Measurements from ENCODE around the gene ZC3H12A. TPM values are rescaled to one million over a fixed set of nuclear protein-coding genes. Genes with fewer than 3 reads are reported as not detected.
A peak's percentile ranks its signal among the peaks of the same experiment; 100 is the strongest.

The ZC3H12A gene
- total RNA-seq, 1 experiment from 2014 or later: 6.7 TPM

GRCh38 chr1:37432716-37433115, 41.7 kb upstream of the ZC3H12A start:
- no peak overlapping the region for H3T11ph ChIP-seq (ENCODE audit: low read length)
- H4K5ac ChIP-seq (ENCODE audit: insufficient read length, low read depth, low read length): no peak overlapping the region
- H4K20me1 ChIP-seq (ENCODE audit: control insufficient read depth, insufficient read depth, insufficient read length): no peaks in the 10 kb centered on the region
- no peak overlapping the region for H3K4ac ChIP-seq (ENCODE audit: low read depth, low read length)
- H3K9me3 Mint-ChIP-seq: no peaks in the 10 kb centered on the region
- no peak overlapping the region for H3K23ac ChIP-seq (ENCODE audit: insufficient read length, low read depth, low read length)
- no peak overlapping the region for H3K18ac ChIP-seq (ENCODE audit: insufficient read length, low read depth, low read length)
- no peak overlapping the region for H2BK15ac ChIP-seq (ENCODE audit: low read depth, low read length)
- DNase-seq: peak; percentile 38
- H3K27me3 Mint-ChIP-seq (ENCODE audit: low read depth): peaks cover 35% of the 10 kb centered on the region
- H3K14ac ChIP-seq (ENCODE audit: insufficient read depth, low read length): no peak overlapping the region
- H2BK120ac ChIP-seq (ENCODE audit: low read depth, low read length, poor library complexity, severe bottlenecking): no peak overlapping the region
- H3K27me3 ChIP-seq (ENCODE audit: insufficient read depth, low read length): no peaks in the 10 kb centered on the region
- no peak overlapping the region for H4K8ac ChIP-seq (replicated peaks; ENCODE audit: insufficient read length, low read depth, low read length)
- no peak overlapping the region for H2AK5ac ChIP-seq (ENCODE audit: insufficient read length, low read length)
- no peaks in the 10 kb centered on the region for H3K36me3 Mint-ChIP-seq (ENCODE audit: insufficient read depth in 1 of 3, low read depth in 3 of 3)
- TF ChIP-seq, protein P1, sequence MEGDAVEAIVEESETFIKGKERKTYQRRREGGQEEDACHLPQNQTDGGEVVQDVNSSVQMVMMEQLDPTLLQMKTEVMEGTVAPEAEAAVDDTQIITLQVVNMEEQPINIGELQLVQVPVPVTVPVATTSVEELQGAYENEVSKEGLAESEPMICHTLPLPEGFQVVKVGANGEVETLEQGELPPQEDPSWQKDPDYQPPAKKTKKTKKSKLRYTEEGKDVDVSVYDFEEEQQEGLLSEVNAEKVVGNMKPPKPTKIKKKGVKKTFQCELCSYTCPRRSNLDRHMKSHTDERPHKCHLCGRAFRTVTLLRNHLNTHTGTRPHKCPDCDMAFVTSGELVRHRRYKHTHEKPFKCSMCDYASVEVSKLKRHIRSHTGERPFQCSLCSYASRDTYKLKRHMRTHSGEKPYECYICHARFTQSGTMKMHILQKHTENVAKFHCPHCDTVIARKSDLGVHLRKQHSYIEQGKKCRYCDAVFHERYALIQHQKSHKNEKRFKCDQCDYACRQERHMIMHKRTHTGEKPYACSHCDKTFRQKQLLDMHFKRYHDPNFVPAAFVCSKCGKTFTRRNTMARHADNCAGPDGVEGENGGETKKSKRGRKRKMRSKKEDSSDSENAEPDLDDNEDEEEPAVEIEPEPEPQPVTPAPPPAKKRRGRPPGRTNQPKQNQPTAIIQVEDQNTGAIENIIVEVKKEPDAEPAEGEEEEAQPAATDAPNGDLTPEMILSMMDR (conservative IDR thresholded peaks at IDR 0.05): no peak
- H3K56ac ChIP-seq (ENCODE audit: insufficient read length, low read depth, low read length): no peak overlapping the region
- H2AFZ ChIP-seq (ENCODE audit: low read length): no peak overlapping the region
- no peak overlapping the region for H2BK5ac ChIP-seq (ENCODE audit: insufficient read length, low read length)
- no peak overlapping the region for H3K9ac ChIP-seq (ENCODE audit: extremely low read depth, insufficient read length, low read length)
- no peaks in the 10 kb centered on the region for H3K23me2 ChIP-seq (ENCODE audit: insufficient read length, low read depth, low read length, poor library complexity, severe bottlenecking)
- H3K27ac Mint-ChIP-seq: no peak overlapping the region
- no peak overlapping the region for H4K91ac ChIP-seq (ENCODE audit: insufficient read length, low read depth, low read length)
- no peak overlapping the region for H2BK12ac ChIP-seq (ENCODE audit: insufficient read length, low read depth, low read length)
- no peaks in the 10 kb centered on the region for H3K79me2 ChIP-seq (ENCODE audit: insufficient read depth, low read length)
- H2BK20ac ChIP-seq (ENCODE audit: low read depth, low read length, poor library complexity, severe bottlenecking): no peak overlapping the region
- no peak overlapping the region for H3K27ac ChIP-seq (ENCODE audit: insufficient read length, low read depth, low read length)
- no peak overlapping the region for H3K4me2 ChIP-seq (ENCODE audit: insufficient read depth, insufficient read length, low read length)
- no peaks in the 10 kb centered on the region for H3K4me1 ChIP-seq (ENCODE audit: insufficient read depth, low read length)
- no CpG with 5 or more reads among the region's 12 CpGs for WGBS (ENCODE audit: extremely low coverage, insufficient read length, low lambda C conversion rate)
- no peaks in the 10 kb centered on the region for H3K9me3 ChIP-seq (ENCODE audit: control insufficient read depth, low read depth, low read length)
- no peak overlapping the region for H3K4me3 Mint-ChIP-seq
- peaks cover 12 to 19% of the 10 kb centered on the region in 2 experiments for H3K4me1 Mint-ChIP-seq
- no peaks in the 10 kb centered on the region for H3K79me1 ChIP-seq (ENCODE audit: insufficient read depth, low read depth, low read length, poor library complexity, severe bottlenecking)

Data from H9 (cell line).